BE2C (cell line): ENCODE data around the gene GALR2.

Source experiments
- DNase-seq: peaks from one replicate; pipeline ENCODE4 v3.0.0-alpha.2; 2020
- H3K27me3 ChIP-seq: fragments of 250-450 bp; sonication (Bioruptor Pico); 2 replicates; pipeline ENCODE4 v1.5.1; 2020; ENCODE audit warnings: mild to moderate bottlenecking
- H3K36me3 ChIP-seq: fragments of 250-450 bp; sonication (Bioruptor Pico); 2 replicates; pipeline ENCODE4 v1.5.1; 2020; ENCODE audit warnings: mild to moderate bottlenecking
- H3K4me1 ChIP-seq: fragments of 250-450 bp; sonication (Bioruptor Pico); 2 replicates; pipeline ENCODE4 v1.5.1; 2020
- H3K4me3 ChIP-seq: 2 replicates; pipeline ENCODE4 v1.5.1; 2011; ENCODE audit warnings: low read depth, low read length
- H3K9me3 ChIP-seq: fragments of 250-450 bp; sonication (Bioruptor Pico); 2 replicates; pipeline ENCODE4 v1.5.1; 2020
- TF ChIP-seq, protein P1 (sequence below): IDR thresholded peaks from 2 replicates; pipeline ENCODE4 v1.5.1; 2012; ENCODE audit warnings: mild to moderate bottlenecking, low read depth, low read length

GALR2 gene

DNA sequence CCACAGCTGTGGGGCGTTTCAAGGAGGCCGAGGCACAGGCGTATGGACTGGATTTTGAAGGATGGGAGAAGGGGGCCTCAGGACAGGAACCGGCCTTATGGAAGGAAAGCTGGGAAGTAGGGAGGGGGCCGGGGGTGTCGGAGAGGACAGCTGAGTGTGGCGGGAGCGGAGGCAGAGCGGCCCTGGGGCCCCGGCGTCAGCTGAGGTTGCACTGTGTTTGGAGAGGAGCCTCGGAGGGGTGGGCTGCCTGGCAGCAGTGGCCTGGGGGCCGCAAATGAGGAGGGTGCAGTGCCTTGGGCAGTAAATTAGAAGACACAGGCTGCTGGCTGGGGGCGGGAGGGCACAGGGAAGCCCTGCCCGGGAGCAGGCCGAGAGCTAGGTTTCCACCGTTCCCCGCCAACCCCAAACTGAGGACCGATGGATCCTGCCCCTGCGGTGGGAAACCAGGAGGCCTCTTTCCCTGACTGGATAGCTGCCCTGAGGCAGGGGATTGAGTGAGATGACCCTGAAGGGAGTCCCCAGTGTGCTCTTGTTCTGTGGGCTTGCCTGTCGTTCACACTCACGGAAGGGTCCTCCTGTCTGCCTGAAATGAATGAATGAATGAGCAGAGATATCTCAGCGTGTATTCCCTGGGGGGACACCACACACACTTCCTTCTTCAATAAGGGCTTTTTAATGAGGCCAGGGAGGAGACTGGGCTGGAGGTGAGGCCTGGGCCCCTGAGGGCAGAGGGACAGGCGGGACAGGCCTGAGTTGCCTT is 48.0 kb downstream of the GALR2 start:
- DNase-seq = no peak

DNA sequence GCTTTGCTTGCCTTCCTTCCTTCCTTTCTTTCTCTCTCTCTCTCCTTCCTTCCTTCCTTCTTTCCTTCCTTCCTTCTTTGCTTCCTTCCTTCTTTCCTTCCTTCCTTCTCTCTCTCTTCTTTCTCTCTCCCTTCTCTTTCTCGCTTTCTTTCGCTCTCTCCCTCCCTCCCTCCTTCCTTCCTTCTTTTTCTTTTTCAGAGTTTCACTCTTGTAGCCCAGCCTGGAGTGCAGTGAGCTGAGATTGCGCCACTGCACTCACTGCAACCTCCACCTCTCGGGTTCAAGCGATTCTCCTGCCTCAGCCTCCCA is 48.6 kb downstream of the GALR2 start:
- Histone ChIP-seq H3K36me3 (no peaks in the 10 kb centered on the region), H3K4me3 (no peak overlapping the region), H3K27me3 (no peaks in the 10 kb centered on the region), H3K4me1 (no peaks in the 10 kb centered on the region), H3K9me3 (no peaks in the 10 kb centered on the region)
- TF ChIP-seq, protein P1, sequence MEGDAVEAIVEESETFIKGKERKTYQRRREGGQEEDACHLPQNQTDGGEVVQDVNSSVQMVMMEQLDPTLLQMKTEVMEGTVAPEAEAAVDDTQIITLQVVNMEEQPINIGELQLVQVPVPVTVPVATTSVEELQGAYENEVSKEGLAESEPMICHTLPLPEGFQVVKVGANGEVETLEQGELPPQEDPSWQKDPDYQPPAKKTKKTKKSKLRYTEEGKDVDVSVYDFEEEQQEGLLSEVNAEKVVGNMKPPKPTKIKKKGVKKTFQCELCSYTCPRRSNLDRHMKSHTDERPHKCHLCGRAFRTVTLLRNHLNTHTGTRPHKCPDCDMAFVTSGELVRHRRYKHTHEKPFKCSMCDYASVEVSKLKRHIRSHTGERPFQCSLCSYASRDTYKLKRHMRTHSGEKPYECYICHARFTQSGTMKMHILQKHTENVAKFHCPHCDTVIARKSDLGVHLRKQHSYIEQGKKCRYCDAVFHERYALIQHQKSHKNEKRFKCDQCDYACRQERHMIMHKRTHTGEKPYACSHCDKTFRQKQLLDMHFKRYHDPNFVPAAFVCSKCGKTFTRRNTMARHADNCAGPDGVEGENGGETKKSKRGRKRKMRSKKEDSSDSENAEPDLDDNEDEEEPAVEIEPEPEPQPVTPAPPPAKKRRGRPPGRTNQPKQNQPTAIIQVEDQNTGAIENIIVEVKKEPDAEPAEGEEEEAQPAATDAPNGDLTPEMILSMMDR = no peak
- no peak for DNase-seq

More for the DNA sequence above, 48.0 kb downstream of the GALR2 start:
- Histone ChIP-seq H3K9me3 (no peaks in the 10 kb centered on the region), H3K36me3 (no peaks in the 10 kb centered on the region), H3K27me3 (no peaks in the 10 kb centered on the region), H3K4me3 (no peak overlapping the region), H3K4me1 (no peaks in the 10 kb centered on the region)
- TF ChIP-seq, protein P1 = no peak

DNA sequence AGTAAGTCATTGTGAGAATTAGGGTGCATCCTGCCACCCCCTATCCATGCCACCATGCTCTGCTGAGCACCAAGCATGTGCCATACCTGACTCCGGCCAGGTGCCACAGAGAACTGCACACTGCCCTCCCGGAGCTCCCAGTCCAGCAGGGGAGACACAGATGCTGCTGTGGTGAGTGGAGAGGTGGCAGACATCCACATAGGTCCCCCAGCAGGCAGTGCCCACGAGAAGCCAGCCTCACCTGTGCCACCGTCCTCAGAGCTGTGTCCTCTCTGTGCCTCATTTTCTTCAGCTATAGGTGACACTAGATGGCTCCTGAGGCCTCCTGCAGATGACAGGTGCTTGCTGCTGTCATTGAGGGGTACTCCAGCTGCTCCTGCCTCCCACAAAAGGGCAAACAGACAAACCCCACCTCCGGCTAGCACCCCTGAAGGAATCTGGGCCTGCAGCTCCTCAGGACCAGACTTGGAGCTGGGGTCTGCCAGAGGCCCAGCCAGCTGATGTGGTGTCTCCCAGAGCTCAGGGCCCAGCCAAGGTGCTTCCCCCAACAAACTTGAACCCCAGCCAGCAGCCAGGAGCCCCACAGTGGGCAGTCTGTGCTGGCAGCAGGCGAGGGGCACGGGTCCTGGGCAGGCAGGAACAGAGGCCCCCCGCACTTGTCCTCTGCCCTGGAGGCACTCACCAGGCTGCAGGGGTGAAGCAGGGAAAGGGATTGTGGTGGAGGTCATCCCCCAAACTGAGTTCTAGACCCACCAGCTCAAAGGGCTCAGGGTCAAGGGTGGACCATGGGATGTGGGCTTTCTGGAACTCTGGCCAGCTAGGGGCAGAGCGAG is 49.4 kb downstream of the GALR2 start:
- Histone ChIP-seq H3K9me3 (no peaks in the 10 kb centered on the region), H3K36me3 (no peaks in the 10 kb centered on the region), H3K4me3 (no peak overlapping the region), H3K27me3 (no peaks in the 10 kb centered on the region), H3K4me1 (no peaks in the 10 kb centered on the region)
- TF ChIP-seq, protein P1 = no peak
- DNase-seq = no peak

DNA sequence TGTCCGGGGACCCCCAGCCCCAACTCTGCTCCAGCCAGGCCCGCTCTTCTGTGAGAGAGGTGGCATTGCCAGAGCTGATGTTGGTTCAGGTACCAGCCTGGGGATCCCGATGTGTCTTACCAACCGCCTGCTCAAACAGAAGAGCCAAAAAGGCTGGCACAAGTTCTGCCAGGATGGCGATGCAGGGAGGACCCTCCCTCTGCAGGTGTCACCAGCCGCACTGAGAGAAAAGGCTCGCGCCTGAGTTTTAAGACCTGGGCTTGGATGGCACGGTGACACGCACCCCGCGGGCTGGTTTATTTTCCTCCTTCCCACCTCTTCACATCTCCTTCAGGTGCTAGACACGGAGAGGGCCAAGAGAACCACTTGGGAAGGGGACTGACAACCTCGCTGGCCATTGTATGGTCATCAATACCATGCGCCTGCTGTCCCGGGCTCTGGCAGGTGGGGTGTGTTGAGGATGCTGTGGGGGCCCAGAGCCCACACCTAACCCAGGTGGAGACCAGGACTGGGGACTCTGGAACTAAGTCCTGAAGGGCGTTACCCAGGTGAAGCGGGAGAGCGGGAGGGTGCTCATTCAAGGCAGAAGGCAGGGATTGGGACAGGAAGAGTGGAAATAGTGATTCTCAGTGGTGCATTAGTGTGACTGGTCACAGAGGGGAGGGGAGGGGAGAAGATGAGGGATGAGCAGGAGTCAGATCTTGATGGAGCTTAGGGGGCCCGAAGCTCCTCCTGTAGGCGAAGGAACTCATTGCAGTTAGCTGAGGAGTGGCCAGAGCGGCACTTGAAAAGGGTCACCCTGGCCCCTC is 50.2 kb downstream of the GALR2 start:
- H3K27me3 ChIP-seq = no peaks in the 10 kb centered on the region
- DNase-seq = no peak
- H3K4me3 ChIP-seq = no peak overlapping the region

DNA sequence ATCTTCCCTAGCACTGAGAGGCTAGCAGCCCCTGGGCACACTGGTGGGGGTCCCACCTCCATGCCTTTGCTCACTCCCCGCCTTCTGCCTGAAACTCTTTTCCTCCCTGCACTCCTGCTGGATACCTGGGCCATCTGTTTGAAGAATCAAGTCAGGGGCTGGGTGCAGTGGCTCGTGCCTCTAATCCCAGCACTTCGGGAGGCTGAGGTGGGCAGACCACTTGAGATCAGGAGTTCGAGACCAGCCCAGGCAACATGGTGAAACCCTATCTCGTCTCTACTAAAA is 50.8 kb downstream of the GALR2 start:
- DNase-seq = no peak
- TF ChIP-seq, protein P1 = no peak
- no peak overlapping the region for H3K4me3 ChIP-seq
- H3K27me3 ChIP-seq = no peaks in the 10 kb centered on the region
- no peaks in the 10 kb centered on the region for H3K4me1 ChIP-seq
- H3K9me3 ChIP-seq = no peaks in the 10 kb centered on the region
- H3K36me3 ChIP-seq = no peaks in the 10 kb centered on the region

More for the DNA sequence above, 50.2 kb downstream of the GALR2 start:
- Histone ChIP-seq H3K4me1 (no peaks in the 10 kb centered on the region), H3K36me3 (no peaks in the 10 kb centered on the region), H3K9me3 (no peaks in the 10 kb centered on the region)
- TF ChIP-seq, protein P1 = peak; percentile 34

DNA sequence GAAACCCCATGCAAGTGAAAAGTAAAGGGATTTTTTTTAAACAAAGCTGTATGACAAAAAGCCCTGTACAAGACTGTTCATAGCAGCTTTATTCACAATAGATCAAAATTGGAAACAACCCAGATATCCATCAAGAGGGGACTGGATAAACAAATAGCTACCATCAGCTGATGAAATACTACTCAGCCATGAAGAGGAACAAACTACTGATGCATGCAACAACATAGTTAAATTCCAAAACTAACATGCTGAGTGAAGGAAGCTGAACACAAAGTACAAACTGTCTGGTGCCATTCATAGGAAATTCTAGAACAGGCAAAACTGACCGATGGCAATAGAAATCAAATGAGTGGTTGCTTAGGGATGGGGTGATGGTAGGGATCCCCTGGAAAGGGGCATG is 51.3 kb downstream of the GALR2 start:
- Histone ChIP-seq H3K4me3 (no peak overlapping the region), H3K9me3 (no peaks in the 10 kb centered on the region), H3K4me1 (no peaks in the 10 kb centered on the region), H3K27me3 (no peaks in the 10 kb centered on the region), H3K36me3 (no peaks in the 10 kb centered on the region)
- no peak for DNase-seq
- TF ChIP-seq, protein P1 = no peak
